K562 (cell line): Measurements from ENCODE around the gene ARMC7. TPM values are rescaled to one million over a fixed set of nuclear protein-coding genes. Genes with fewer than 3 reads are reported as not detected.

Experiments
- ATAC-seq: fragments of 200-7000 bp; cut with Tn5 transposase; 3 replicates; pipeline ENCODE4 v1.9.1; 2020; ENCODE audit warnings: moderate library complexity
- BruUV-seq: library from RNA; stranded (reverse); fragments of 400-500 nt; replicated peaks from 2 replicates; lab custom pipeline; 2021; lab: Mats Ljungman, UMichigan
- CTCF ChIA-PET: fragments of 300-600 bp; formaldehyde crosslinking; extraction: SDS; loops from one replicate; lab custom pipeline; 2021; ENCODE audit warnings: low intra/inter-chr PET ratio; lab: Yijun Ruan, JAX
- POLR2A ChIA-PET: fragments of 300-600, 350-650 bp; sonication (Branson Sonifier 250); formaldehyde crosslinking; extraction: SDS; loops from one replicate; lab custom pipeline; 2021; ENCODE audit warnings: antibody characterized with exemption, inconsistent platforms; lab: Yijun Ruan, JAX
- DNase-seq, 4 experiments: peaks; one replicate each; pipeline versions ENCODE4 v3.0.0 to v3.0.0-alpha.2; 2011 to 2018; ENCODE audit warnings: low spot score in 3 of 4, mixed read lengths in 3 of 4; ENCODE audit errors: extremely low read depth in 1 of 4
- FAIRE-seq: peaks from 2 replicates; lab custom pipeline; 2011; peaks lifted over from hg19 to GRCh38; lab: Jason Lieb, UNC
- H2AFZ ChIP-seq: 2 replicates; pipeline ENCODE4 v1.6.0; 2011; ENCODE audit warnings: low read depth, low read length, control low read depth, inconsistent platforms
- H3K27ac ChIP-seq: fragments of 200-600 bp; 3 replicates; pipeline ENCODE4 v1.8.0; 2011; ENCODE audit warnings: low read depth, mild to moderate bottlenecking, control low read depth, inconsistent platforms, low read length, moderate library complexity, mixed read lengths; ENCODE audit errors: extremely low read depth
- H3K27me3 ChIP-seq, 2 experiments: fragments of 300-600 bp in 1 of 2; 2 replicates in 1 of 2; 3 replicates in 1 of 2; pipeline versions ENCODE4 v1.6.0 to v1.8.0; 2011; ENCODE audit warnings: inconsistent platforms in 2 of 2, low read length in 2 of 2, mild to moderate bottlenecking in 1 of 2, mixed read lengths in 1 of 2, moderate library complexity in 1 of 2; ENCODE audit not compliant: control insufficient read depth in 2 of 2, insufficient read depth in 2 of 2
- H3K36me3 ChIP-seq: fragments of 300-600 bp; 3 replicates; pipeline ENCODE4 v1.8.0; 2011; ENCODE audit warnings: mild to moderate bottlenecking, low read length, inconsistent platforms; ENCODE audit not compliant: control insufficient read depth, insufficient read depth
- H3K4me1 ChIP-seq, 2 experiments: fragments of 200-600 bp in 1 of 2; replicated peaks in 1 of 2; 2 replicates in 1 of 2; 3 replicates in 1 of 2; pipeline versions ENCODE4 v1.5.1 to v1.8.0; 2011; ENCODE audit warnings: inconsistent platforms in 2 of 2, low read length in 2 of 2, mild to moderate bottlenecking in 1 of 2, mixed read lengths in 1 of 2, moderate library complexity in 1 of 2; ENCODE audit not compliant: control insufficient read depth in 2 of 2, insufficient read depth in 2 of 2
- H3K4me2 ChIP-seq: 2 replicates; pipeline ENCODE4 v1.6.1; 2011; ENCODE audit warnings: low read length, control low read depth, inconsistent platforms, mixed read lengths; ENCODE audit not compliant: insufficient read depth
- H3K4me3 ChIP-seq: fragments of 200-600 bp; sonication (generic), shearing (Covaris generic); 2 replicates; pipeline ENCODE4 v1.5.1; 2016; ENCODE audit warnings: control low read depth, inconsistent platforms
- H3K79me2 ChIP-seq: fragments of 200-600 bp; 3 replicates; pipeline ENCODE4 v1.8.0; 2011; ENCODE audit warnings: low read length, inconsistent platforms; ENCODE audit not compliant: control insufficient read depth, insufficient read depth
- H3K9ac ChIP-seq, 2 experiments: 2 replicates each; pipeline versions ENCODE4 v1.6.0 to v1.6.1; 2011; ENCODE audit warnings: low read depth in 2 of 2, low read length in 2 of 2, control low read depth in 1 of 2, inconsistent platforms in 1 of 2, mild to moderate bottlenecking in 1 of 2, mixed read lengths in 1 of 2; ENCODE audit not compliant: insufficient read depth in 1 of 2
- H3K9me1 ChIP-seq: one replicate; pipeline ENCODE4 v1.6.0; 2011; ENCODE audit warnings: inconsistent platforms, mild to moderate bottlenecking, low read length, moderate library complexity; ENCODE audit not compliant: control insufficient read depth, insufficient read depth
- H3K9me3 ChIP-seq: replicated peaks from 2 replicates; pipeline ENCODE4 v1.5.1; 2011; ENCODE audit warnings: low read depth, low read length, inconsistent platforms; ENCODE audit not compliant: control insufficient read depth, insufficient read depth
- H4K20me1 ChIP-seq: replicated peaks from 2 replicates; pipeline ENCODE4 v1.6.1; 2011; ENCODE audit warnings: low read length, inconsistent platforms, mixed read lengths; ENCODE audit not compliant: control insufficient read depth, insufficient read depth
- AFF4 ChIP-seq: sonication (generic); formaldehyde crosslinking; IDR thresholded peaks from 2 replicates; pipeline ENCODE4 v1.8.0; 2023; ENCODE audit warnings: mild to moderate bottlenecking, missing genetic modification reagents
- BCOR ChIP-seq: fragments of 450-650 bp; IDR thresholded peaks from 2 replicates; pipeline ENCODE4 v1.6.1; 2016
- BRD9 ChIP-seq: fragments of 450-650 bp; IDR thresholded peaks from 2 replicates; pipeline ENCODE4 v1.6.1; 2018; ENCODE audit warnings: low read depth; ENCODE audit not compliant: partially characterized antibody
- CBX3 ChIP-seq, 2 experiments: IDR thresholded peaks; 1 replicate in 1 of 2; 2 replicates in 1 of 2; pipeline ENCODE4 v1.6.1; 2012; ENCODE audit warnings: inconsistent platforms in 2 of 2, low read length in 2 of 2, borderline replicate concordance in 1 of 2, control low read depth in 1 of 2
- MCM5 ChIP-seq: fragments of 450-650 bp; IDR thresholded peaks from 2 replicates; pipeline ENCODE4 v1.6.1; 2016; ENCODE audit warnings: low read depth
- POLR2G ChIP-seq: fragments of 200-400 bp; formaldehyde crosslinking; IDR thresholded peaks from 2 replicates; pipeline ENCODE4 v1.6.1; 2017; ENCODE audit warnings: low read depth, mild to moderate bottlenecking, antibody characterized with exemption, low read length, moderate library complexity
- SIN3B ChIP-seq: fragments of 450-650 bp; IDR thresholded peaks from 2 replicates; pipeline ENCODE4 v1.6.1; 2017; ENCODE audit warnings: low read depth, mild to moderate bottlenecking, moderate library complexity
- SLC30A9 ChIP-seq: fragments of 250-450 bp; sonication (Bioruptor Pico); IDR thresholded peaks from 2 replicates; pipeline ENCODE4 v1.8.0; 2022; ENCODE audit warnings: mild to moderate bottlenecking, moderate library complexity
- ZBTB17 ChIP-seq: fragments of 450-650 bp; formaldehyde crosslinking; IDR thresholded peaks from 2 replicates; pipeline ENCODE4 v1.4.0; 2020; ENCODE audit warnings: mild to moderate bottlenecking
- ZC3H11A ChIP-seq: IDR thresholded peaks from 2 replicates; pipeline ENCODE4 v1.6.1; 2012; ENCODE audit warnings: low read depth, low read length, improper control_type of control experiment
- ZNF140 ChIP-seq: fragments of 250-450 bp; sonication (Bioruptor Pico); IDR thresholded peaks from 2 replicates; pipeline ENCODE4 v1.8.0; 2021; ENCODE audit warnings: moderate library complexity, mild to moderate bottlenecking, inconsistent platforms
- ZNF282 ChIP-seq: sonication (generic); formaldehyde crosslinking; IDR thresholded peaks from 2 replicates; pipeline ENCODE4 v1.8.1; 2023; ENCODE audit warnings: missing genetic modification reagents
- ZNF644 ChIP-seq: fragments of 200-800 bp; sonication (Bioruptor generic); IDR thresholded peaks from 2 replicates; pipeline ENCODE4 v1.6.1; 2016; ENCODE audit warnings: low read depth, missing genetic modification characterization, missing compliant biosample characterization
- WGBS: fragments of 100-300 bp; shearing (Covaris generic); methylation state at CpG from one replicate; pipeline ENCODE4 v1.1.6; 2016; ENCODE audit warnings: low coverage, mixed read lengths; ENCODE audit not compliant: insufficient coverage; ENCODE audit errors: missing lambda C conversion rate; 5-methylcytosine and 5-hydroxymethylcytosine counted together
- in situ Hi-C: fragments of 300-500 bp; cut with MboI; formaldehyde crosslinking; loops from 4 replicates; pipeline ENCODE4 v1.15.0; 2018; ENCODE audit warnings: inconsistent platforms, mixed read lengths
- intact Hi-C: fragments of 100-400 bp; cut with micrococcal nuclease; formaldehyde crosslinking; loops from 2 replicates; pipeline ENCODE4 v1.14.2; 2022
- polyA plus RNA-seq, 8 experiments: library from polyadenylated mRNA; depleted of rRNA in 4 of 8; stranded (reverse) in 5 of 8; unstranded in 3 of 8; fragments of >200 nt; fragmentation: Nextera tagmentation in 2 of 8; fragmentation: Illumina TruSeq in 1 of 8; extraction: Ambion mirVana in 2 of 8; extraction: Trizol in 1 of 8; gene quantifications; 2 replicates each; pipeline versions ENCODE4 v1.2.1 to v1.2.3, GENCODE V29; 2011 to 2014; ENCODE audit warnings: inconsistent platforms in 1 of 8, missing spikeins in 1 of 8
- total RNA-seq, 7 experiments: library from RNA; depleted of rRNA in 6 of 7; stranded (reverse); fragments of >200 nt in 6 of 7; fragmentation: Illumina TruSeq in 2 of 7; extraction: Trizol in 2 of 7; gene quantifications; 2 replicates each; pipeline versions ENCODE4 v1.2.1 to v1.2.3, GENCODE V29; 2011 to 2021; ENCODE audit warnings: low replicate concordance in 1 of 7
- TF ChIP-seq, protein P1 (sequence below): fragments of 450-650 bp; IDR thresholded peaks from 2 replicates; pipeline ENCODE4 v1.7.0; 2016; ENCODE audit warnings: borderline replicate concordance
- TF ChIP-seq, protein P2 (sequence below): sonication (generic); formaldehyde crosslinking; IDR thresholded peaks from 2 replicates; pipeline ENCODE4 v1.8.0; 2023; ENCODE audit warnings: mild to moderate bottlenecking, missing genetic modification reagents

ARMC7 gene
- total and polyA plus RNA-seq, 9 of the 15 experiments (the other 6 are each of a cell fraction or from before 2014, with no cell fraction given), result 1.4 to 15.2 (median 5.9) TPM

DNA sequence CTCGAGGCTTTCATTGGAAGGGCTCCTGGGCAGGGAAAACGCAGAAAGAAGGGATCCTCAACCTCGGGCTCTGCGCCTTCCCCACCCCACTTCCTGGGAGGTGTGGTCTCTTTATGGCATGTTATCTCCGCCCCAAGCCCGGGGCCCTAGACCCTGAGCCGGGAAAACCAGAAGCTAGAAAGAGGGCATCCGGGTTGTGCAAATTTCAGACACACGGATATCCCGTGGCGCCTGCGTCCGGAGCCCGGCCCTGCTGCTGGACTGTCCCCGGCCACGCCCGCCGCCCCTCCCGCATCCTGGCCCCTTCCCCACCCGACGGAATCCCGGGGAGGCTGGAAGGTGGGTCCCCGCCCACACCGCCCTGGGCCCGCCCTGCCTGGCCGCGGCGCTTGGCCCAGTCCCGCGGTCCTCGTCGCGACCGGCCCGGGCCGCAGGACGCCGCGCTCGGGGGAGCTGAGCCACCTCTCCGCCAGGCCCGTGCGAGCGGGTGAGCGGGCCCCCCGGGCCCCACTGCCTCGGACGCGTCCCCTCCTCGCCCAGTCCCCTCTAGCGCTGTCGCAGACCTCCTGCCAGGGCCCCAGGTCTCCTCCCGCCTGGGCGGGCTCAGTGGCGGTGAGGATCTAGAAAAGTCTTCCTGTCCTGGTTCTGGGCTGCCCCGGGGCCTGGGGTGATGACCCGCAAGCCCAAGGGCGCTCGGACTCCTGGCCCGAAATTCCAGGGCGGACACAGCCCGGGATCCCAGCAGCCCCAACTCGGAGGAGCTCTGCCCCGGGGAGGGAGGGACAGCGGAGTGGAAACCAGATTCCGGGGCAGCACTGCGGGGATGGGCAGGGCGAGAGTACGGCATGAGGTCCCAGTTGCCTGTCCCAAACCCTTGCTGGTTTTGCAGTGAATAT is 22.0 kb upstream of the ARMC7 start, which contains the start of gene SLC16A5:
Gene SLC16A5, plus strand, starts transcription at position 397 of the 896 bp plus-strand sequence. CDS start 5,683 bp downstream, outside the sequence.
- peaks cover 54 to 59% of the 10 kb centered on the region in 2 experiments for H3K4me1 ChIP-seq
- no peak for TF ChIP-seq MCM5
- TF ChIP-seq ZNF282 (CRISPR knock-in tag), result no peak
- TF ChIP-seq, protein P1, sequence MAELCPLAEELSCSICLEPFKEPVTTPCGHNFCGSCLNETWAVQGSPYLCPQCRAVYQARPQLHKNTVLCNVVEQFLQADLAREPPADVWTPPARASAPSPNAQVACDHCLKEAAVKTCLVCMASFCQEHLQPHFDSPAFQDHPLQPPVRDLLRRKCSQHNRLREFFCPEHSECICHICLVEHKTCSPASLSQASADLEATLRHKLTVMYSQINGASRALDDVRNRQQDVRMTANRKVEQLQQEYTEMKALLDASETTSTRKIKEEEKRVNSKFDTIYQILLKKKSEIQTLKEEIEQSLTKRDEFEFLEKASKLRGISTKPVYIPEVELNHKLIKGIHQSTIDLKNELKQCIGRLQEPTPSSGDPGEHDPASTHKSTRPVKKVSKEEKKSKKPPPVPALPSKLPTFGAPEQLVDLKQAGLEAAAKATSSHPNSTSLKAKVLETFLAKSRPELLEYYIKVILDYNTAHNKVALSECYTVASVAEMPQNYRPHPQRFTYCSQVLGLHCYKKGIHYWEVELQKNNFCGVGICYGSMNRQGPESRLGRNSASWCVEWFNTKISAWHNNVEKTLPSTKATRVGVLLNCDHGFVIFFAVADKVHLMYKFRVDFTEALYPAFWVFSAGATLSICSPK, result no peak
- no peak for TF ChIP-seq BCOR
- peak; percentile 79 for TF ChIP-seq POLR2G
- no peak for TF ChIP-seq AFF4
- TF ChIP-seq ZBTB17, result 0 out of 2 replicates have a peak, but pooled peaks have one; percentile 7
- TF ChIP-seq SLC30A9 (CRISPR knock-in tag), result no peak
- TF ChIP-seq CBX3 (IDR thresholded peaks at IDR 0.05; ENCODE audit: borderline replicate concordance in 1 of 2, low read length in 2 of 2), result no peak; a peak in 1 of 3 replicates
- TF ChIP-seq ZNF644 (tag), result no peak
- TF ChIP-seq ZNF140 (CRISPR knock-in tag), result no peak
- TF ChIP-seq BRD9, result no peak
- TF ChIP-seq ZC3H11A, result no peak
- TF ChIP-seq, protein P2, sequence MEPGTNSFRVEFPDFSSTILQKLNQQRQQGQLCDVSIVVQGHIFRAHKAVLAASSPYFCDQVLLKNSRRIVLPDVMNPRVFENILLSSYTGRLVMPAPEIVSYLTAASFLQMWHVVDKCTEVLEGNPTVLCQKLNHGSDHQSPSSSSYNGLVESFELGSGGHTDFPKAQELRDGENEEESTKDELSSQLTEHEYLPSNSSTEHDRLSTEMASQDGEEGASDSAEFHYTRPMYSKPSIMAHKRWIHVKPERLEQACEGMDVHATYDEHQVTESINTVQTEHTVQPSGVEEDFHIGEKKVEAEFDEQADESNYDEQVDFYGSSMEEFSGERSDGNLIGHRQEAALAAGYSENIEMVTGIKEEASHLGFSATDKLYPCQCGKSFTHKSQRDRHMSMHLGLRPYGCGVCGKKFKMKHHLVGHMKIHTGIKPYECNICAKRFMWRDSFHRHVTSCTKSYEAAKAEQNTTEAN (CRISPR knock-in tag), result no peak
- TF ChIP-seq SIN3B, result no peak

More for the DNA sequence above, 22.0 kb upstream of the ARMC7 start, which contains the start of gene SLC16A5:
- peak within 1 kb of the TSS; percentile 71 to 88 for H3K9ac ChIP-seq
- ATAC-seq (peak; percentile 88), DNase-seq (peak; percentile 85 to 96 (median 92)), FAIRE-seq (peak; percentile 69)
- intact Hi-C loops (no loop called here), in situ Hi-C loops (no loop called here)
- H3K9me3 ChIP-seq, result no peaks in the 10 kb centered on the region
- POLR2A ChIA-PET, result interaction anchor here (0.7 to 3.0 kb wide), 7 partner anchors 9 to 27 kb away, joined by 3 to 11 read pairs (median 4); no protein-coding TSS in a partner anchor
- H4K20me1 ChIP-seq, result no peaks in the 10 kb centered on the region
- 35% methylated on average over 18 of the region's 69 CpGs for WGBS
- H3K9me1 ChIP-seq, result peaks cover 5% of the 10 kb centered on the region
- TSS peak; percentile 58 for BruUV-seq
- H3K36me3 ChIP-seq, result no peaks in the 10 kb centered on the region
- H3K4me2 ChIP-seq, result peak within 1 kb of the TSS; percentile 90
- CTCF ChIA-PET, result interaction anchor here (0.6 kb wide), 1 partner anchor 27 kb away, joined by 3 read pairs; no protein-coding TSS in a partner anchor
- peak within 1 kb of the TSS; percentile 91 for H2AFZ ChIP-seq
- no peaks in the 10 kb centered on the region; a peak in 1 of 5 replicates for H3K27me3 ChIP-seq
- H3K27ac ChIP-seq, result peak within 1 kb of the TSS; percentile 84
- H3K4me3 ChIP-seq, result peak within 1 kb of the TSS; percentile 34
- H3K79me2 ChIP-seq, result no peaks in the 10 kb centered on the region; the same call in 2 of the 3 replicates
